HepG2 (cell line): ENCODE data around the gene UVSSA. TPM values are rescaled to one million over a fixed set of nuclear protein-coding genes. Genes with fewer than 3 reads are reported as not detected.

Source experiments
- ATM ChIP-seq: fragments of 450-650 bp; IDR thresholded peaks from 2 replicates; pipeline ENCODE4 v1.7.1; 2017; ENCODE audit warnings: mild to moderate bottlenecking, borderline replicate concordance
- DBP ChIP-seq: sonication (generic); formaldehyde crosslinking; IDR thresholded peaks from 2 replicates; pipeline ENCODE4 v1.4.0; 2020; ENCODE audit warnings: missing genetic modification reagents; ENCODE audit errors: not compliant biosample characterization
- GPN1 ChIP-seq: sonication (generic); formaldehyde crosslinking; IDR thresholded peaks from 2 replicates; pipeline ENCODE4 v1.5.1; 2020; ENCODE audit warnings: missing genetic modification reagents, borderline replicate concordance
- KMT2B ChIP-seq: IDR thresholded peaks from 2 replicates; pipeline ENCODE4 v1.6.1; 2016; ENCODE audit warnings: missing genetic modification reagents, missing compliant biosample characterization
- MED1 ChIP-seq: sonication (generic); formaldehyde crosslinking; IDR thresholded peaks from 2 replicates; pipeline ENCODE4 v1.4.0; 2020; ENCODE audit warnings: missing genetic modification reagents
- MLLT10 ChIP-seq: sonication (generic); formaldehyde crosslinking; IDR thresholded peaks from 2 replicates; pipeline ENCODE4 v1.4.0; 2020; ENCODE audit warnings: missing genetic modification reagents
- PBX3 ChIP-seq: sonication (generic); formaldehyde crosslinking; IDR thresholded peaks from 2 replicates; pipeline ENCODE4 v1.8.1; 2023; ENCODE audit warnings: missing genetic modification reagents, inconsistent platforms, borderline replicate concordance
- RBM22 ChIP-seq: fragments of 200-400 bp; formaldehyde crosslinking; optimal IDR thresholded peaks from 2 replicates; pipeline ENCODE3; 2017; ENCODE audit warnings: mild to moderate bottlenecking, low read length, moderate library complexity
- ZFP36L2 ChIP-seq: sonication (generic); formaldehyde crosslinking; IDR thresholded peaks from 2 replicates; pipeline ENCODE4 v1.4.0; 2020; ENCODE audit warnings: missing genetic modification reagents
- ZNF225 ChIP-seq: sonication (generic); formaldehyde crosslinking; IDR thresholded peaks from 2 replicates; pipeline ENCODE4 v1.4.0; 2020; ENCODE audit warnings: mild to moderate bottlenecking, missing genetic modification reagents
- ZNF776 ChIP-seq: sonication (generic); formaldehyde crosslinking; IDR thresholded peaks from 2 replicates; pipeline ENCODE4 v1.4.0; 2020; ENCODE audit warnings: mild to moderate bottlenecking, missing genetic modification reagents
- polyA plus RNA-seq, 8 experiments: library from polyadenylated mRNA; depleted of rRNA in 3 of 8; stranded (reverse) in 7 of 8; unstranded in 1 of 8; fragments of >200 nt; fragmentation: Illumina TruSeq in 4 of 8; extraction: Trizol in 4 of 8; gene quantifications; 2 replicates each; pipeline versions ENCODE4 v1.2.1 to v1.2.3, GENCODE V29; 2011 to 2016; ENCODE audit warnings: low read depth in 4 of 8, missing spikeins in 1 of 8, mixed read lengths in 1 of 8; ENCODE audit not compliant: insufficient read depth in 1 of 8
- total RNA-seq, 5 experiments: library from RNA; depleted of rRNA; stranded (reverse); fragments of >200 nt; fragmentation: Illumina TruSeq; extraction: Trizol; gene quantifications; 2 replicates each; pipeline ENCODE4 v1.2.3, GENCODE V29; 2016; ENCODE audit warnings: low read depth in 1 of 5
- TF ChIP-seq, protein P1 (sequence below): sonication (generic); formaldehyde crosslinking; IDR thresholded peaks from 2 replicates; pipeline ENCODE4 v1.5.0; 2020; ENCODE audit warnings: mild to moderate bottlenecking, missing genetic modification reagents, borderline replicate concordance
- TF ChIP-seq, protein P2 (sequence below): IDR thresholded peaks from 2 replicates; pipeline ENCODE4 v1.6.1; 2012; ENCODE audit warnings: low read depth, low read length, improper control_type of control experiment
- TF ChIP-seq, protein P3 (sequence below): sonication (generic); formaldehyde crosslinking; IDR thresholded peaks from 2 replicates; pipeline ENCODE4 v1.4.0; 2020; ENCODE audit warnings: missing genetic modification reagents, mild to moderate bottlenecking, borderline replicate concordance

Gene UVSSA
- total and polyA plus RNA-seq, 2 of the 13 experiments (the other 11 are each of a cell fraction or from before 2014, with no cell fraction given): 4.6 to 8.4 TPM

DNA sequence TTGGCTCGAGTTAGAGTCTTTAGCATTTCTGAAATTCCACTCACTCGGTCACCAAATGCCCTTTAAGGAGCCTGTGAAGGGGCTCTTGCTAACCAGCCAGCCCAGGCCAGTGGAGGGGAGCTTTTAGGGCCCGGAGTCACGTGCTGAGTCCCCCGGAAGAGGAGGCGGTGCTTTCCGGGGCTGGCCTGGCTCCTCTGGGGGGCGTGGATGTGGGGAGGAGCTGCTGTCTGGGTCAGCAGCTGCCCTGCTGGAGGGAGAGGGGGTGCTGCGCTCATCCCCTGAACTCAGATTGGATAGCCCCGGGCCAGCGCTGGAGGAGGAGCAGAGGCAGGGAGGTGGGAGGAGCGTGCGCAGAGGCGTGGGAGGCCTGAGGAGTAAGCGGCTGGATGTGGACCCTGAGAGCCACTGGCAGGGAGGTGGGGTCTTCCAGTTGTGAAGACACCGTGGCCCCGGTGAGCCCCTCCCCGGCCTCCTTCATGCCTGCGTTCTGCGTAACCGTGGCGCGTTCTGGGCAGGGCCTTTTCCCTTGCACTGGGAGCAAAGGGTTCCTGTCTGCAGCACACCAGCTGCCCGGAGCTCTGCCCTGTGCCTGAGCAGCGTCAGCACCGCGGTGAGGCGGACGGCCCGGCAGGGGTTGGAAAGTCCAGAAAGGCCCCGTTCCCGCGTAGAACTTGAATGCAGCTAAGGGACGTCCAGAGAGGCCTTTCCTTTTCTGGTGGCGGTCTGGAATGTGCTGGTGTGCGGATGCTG, 37.6 kb upstream of the UVSSA start (continued):
- TF ChIP-seq DBP (CRISPR knock-in tag) (no peak), MLLT10 (CRISPR knock-in tag) (no peak), GPN1 (CRISPR knock-in tag) (no peak), RBM22 (no peak), KMT2B (peak; percentile 53; the same call in 1 of the 2 replicates), ZNF776 (no peak), ZFP36L2 (CRISPR knock-in tag) (no peak), MED1 (CRISPR knock-in tag) (no peak), PBX3 (CRISPR knock-in tag) (no peak), ZNF225 (peak; percentile 25; the same call in 1 of the 2 replicates), ATM (no peak)
- TF ChIP-seq, protein P1, sequence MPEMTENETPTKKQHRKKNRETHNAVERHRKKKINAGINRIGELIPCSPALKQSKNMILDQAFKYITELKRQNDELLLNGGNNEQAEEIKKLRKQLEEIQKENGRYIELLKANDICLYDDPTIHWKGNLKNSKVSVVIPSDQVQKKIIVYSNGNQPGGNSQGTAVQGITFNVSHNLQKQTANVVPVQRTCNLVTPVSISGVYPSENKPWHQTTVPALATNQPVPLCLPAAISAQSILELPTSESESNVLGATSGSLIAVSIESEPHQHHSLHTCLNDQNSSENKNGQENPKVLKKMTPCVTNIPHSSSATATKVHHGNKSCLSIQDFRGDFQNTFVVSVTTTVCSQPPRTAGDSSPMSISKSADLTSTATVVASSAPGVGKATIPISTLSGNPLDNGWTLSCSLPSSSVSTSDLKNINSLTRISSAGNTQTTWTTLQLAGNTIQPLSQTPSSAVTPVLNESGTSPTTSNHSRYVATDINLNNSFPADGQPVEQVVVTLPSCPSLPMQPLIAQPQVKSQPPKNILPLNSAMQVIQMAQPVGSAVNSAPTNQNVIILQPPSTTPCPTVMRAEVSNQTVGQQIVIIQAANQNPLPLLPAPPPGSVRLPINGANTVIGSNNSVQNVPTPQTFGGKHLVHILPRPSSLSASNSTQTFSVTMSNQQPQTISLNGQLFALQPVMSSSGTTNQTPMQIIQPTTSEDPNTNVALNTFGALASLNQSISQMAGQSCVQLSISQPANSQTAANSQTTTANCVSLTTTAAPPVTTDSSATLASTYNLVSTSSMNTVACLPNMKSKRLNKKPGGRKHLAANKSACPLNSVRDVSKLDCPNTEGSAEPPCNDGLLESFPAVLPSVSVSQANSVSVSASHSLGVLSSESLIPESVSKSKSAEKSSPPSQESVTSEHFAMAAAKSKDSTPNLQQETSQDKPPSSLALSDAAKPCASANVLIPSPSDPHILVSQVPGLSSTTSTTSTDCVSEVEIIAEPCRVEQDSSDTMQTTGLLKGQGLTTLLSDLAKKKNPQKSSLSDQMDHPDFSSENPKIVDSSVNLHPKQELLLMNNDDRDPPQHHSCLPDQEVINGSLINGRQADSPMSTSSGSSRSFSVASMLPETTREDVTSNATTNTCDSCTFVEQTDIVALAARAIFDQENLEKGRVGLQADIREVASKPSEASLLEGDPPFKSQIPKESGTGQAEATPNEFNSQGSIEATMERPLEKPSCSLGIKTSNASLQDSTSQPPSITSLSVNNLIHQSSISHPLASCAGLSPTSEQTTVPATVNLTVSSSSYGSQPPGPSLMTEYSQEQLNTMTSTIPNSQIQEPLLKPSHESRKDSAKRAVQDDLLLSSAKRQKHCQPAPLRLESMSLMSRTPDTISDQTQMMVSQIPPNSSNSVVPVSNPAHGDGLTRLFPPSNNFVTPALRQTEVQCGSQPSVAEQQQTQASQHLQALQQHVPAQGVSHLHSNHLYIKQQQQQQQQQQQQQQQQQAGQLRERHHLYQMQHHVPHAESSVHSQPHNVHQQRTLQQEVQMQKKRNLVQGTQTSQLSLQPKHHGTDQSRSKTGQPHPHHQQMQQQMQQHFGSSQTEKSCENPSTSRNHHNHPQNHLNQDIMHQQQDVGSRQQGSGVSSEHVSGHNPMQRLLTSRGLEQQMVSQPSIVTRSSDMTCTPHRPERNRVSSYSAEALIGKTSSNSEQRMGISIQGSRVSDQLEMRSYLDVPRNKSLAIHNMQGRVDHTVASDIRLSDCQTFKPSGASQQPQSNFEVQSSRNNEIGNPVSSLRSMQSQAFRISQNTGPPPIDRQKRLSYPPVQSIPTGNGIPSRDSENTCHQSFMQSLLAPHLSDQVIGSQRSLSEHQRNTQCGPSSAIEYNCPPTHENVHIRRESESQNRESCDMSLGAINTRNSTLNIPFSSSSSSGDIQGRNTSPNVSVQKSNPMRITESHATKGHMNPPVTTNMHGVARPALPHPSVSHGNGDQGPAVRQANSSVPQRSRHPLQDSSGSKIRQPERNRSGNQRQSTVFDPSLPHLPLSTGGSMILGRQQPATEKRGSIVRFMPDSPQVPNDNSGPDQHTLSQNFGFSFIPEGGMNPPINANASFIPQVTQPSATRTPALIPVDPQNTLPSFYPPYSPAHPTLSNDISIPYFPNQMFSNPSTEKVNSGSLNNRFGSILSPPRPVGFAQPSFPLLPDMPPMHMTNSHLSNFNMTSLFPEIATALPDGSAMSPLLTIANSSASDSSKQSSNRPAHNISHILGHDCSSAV (CRISPR knock-in tag): no peak
- TF ChIP-seq, protein P2, sequence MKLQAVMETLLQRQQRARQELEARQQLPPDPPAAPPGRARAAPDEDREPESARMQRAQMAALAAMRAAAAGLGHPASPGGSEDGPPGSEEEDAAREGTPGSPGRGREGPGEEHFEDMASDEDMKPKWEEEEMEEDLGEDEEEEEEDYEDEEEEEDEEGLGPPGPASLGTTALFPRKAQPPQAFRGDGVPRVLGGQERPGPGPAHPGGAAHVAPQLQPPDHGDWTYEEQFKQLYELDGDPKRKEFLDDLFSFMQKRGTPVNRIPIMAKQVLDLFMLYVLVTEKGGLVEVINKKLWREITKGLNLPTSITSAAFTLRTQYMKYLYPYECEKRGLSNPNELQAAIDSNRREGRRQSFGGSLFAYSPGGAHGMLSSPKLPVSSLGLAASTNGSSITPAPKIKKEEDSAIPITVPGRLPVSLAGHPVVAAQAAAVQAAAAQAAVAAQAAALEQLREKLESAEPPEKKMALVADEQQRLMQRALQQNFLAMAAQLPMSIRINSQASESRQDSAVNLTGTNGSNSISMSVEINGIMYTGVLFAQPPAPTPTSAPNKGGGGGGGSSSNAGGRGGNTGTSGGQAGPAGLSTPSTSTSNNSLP: no peak
- TF ChIP-seq, protein P3, sequence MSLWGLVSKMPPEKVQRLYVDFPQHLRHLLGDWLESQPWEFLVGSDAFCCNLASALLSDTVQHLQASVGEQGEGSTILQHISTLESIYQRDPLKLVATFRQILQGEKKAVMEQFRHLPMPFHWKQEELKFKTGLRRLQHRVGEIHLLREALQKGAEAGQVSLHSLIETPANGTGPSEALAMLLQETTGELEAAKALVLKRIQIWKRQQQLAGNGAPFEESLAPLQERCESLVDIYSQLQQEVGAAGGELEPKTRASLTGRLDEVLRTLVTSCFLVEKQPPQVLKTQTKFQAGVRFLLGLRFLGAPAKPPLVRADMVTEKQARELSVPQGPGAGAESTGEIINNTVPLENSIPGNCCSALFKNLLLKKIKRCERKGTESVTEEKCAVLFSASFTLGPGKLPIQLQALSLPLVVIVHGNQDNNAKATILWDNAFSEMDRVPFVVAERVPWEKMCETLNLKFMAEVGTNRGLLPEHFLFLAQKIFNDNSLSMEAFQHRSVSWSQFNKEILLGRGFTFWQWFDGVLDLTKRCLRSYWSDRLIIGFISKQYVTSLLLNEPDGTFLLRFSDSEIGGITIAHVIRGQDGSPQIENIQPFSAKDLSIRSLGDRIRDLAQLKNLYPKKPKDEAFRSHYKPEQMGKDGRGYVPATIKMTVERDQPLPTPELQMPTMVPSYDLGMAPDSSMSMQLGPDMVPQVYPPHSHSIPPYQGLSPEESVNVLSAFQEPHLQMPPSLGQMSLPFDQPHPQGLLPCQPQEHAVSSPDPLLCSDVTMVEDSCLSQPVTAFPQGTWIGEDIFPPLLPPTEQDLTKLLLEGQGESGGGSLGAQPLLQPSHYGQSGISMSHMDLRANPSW (CRISPR knock-in tag): no peak
